GM10266 (cell line): Measurements from ENCODE around the gene CBARP.

Experiments
- DNase-seq: peaks from one replicate; pipeline ENCODE4 v3.0.0; 2012; ENCODE audit errors: extremely low spot score
- CTCF ChIP-seq: IDR thresholded peaks from 2 replicates; pipeline ENCODE4 v1.5.1; 2012; ENCODE audit warnings: mild to moderate bottlenecking, low read depth; ENCODE audit not compliant: control insufficient read depth, insufficient read depth; ENCODE audit errors: missing control alignments

CBARP gene

DNA sequence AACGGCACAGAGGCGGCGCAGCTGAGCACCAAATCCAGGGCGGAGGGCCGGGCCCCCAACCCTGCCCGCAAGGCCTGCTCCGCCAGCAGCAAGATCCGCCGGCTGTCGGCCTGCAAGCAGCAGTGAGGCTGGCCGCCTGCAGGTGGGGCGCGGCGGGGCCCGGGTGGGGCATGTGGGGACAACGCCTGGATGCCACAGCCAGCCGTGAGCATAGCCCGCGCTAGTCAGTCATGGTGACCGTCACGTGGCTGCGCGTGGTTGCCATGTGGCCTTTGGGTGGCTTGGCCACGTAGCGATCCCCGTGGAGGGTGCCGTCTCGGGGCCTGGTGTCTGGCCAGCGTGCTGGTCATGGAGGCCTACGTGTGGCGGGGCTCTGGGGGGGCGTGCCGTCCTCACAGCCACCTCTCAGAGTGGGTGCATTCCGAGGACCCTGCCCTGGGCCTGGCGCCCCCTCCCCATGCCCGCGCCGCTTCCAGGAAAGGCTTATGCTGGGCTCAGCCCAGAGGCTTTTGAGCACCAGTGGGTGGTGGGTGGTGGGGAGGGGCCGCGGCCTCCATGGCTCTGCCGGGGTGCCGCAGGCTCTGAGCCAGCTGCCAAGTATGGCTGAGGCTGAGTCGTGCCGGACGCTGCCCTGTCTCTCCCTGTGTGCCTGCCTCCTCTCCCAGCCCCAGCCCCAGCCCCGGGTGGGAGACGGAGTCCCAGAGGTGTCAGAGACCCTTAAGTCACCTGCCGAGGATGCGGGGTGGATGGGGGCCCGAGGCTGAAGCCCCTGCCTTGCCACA is 11.1 kb downstream of the CBARP start:
- no peak for TF ChIP-seq CTCF
- DNase-seq: no peak

DNA sequence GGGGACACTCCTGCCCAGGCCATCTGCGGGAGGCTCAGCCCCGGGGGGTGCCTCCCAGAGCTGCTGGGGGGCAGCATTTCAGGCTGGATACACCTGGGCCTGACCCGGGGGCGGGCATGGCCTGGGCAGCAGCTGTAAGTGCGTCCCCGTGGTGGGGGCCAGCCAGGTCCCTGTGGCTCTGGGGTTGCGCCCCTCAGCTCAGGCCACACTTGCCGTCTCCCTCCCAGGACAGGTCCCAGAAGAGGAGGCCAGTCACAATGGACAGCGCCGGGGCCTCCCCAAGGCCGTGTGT is 11.6 kb downstream of the CBARP start:
- DNase-seq: no peak
- TF ChIP-seq CTCF: no peak

GRCh38 chr19:1225440-1226226 is 12.2 kb downstream of the CBARP start:
- no peak for DNase-seq
- TF ChIP-seq CTCF: no peak

GRCh38 chr19:1224847-1225246 is 13.0 kb downstream of the CBARP start:
- TF ChIP-seq CTCF: no peak
- DNase-seq: no peak

DNA sequence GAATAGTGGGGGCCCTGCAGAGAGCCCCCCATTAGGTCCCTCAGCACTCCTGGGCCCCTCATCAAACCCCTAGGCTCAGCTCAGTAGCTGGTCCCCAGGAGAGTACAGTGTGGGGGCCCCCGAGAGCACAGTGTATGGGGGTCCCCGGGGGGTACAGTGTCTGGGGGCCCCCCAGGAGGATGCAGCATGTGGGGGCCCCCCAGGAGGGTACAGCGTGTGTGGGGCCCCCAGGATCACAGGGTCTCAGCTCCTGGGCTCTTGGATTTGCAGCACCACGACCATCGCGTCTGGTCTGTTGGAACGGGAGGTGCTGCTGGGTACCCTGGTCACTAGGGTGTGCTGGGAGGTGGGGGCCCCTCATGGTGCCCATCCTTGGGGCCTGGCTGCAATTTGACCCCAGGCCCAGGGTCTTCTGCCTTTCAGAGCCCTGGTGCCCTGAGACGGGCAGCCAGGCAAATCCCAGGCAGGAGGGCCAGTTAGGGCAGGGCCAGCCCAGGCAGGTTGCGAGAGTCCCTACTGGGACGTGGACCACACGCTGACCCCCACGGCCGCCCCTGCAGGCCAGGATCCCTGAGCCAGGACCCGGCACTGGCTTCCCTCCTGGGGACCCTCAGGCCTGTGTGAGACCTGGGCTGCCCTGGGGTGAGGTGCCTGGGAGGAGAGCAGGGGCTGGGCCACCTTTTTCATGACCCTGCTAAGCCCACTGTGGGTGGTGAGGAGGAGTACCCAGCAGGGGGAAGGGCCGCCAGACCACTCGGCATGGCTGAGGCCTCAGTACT is 13.6 kb downstream of the CBARP start:
- TF ChIP-seq CTCF: no peak
- DNase-seq: no peak

GRCh38 chr19:1223018-1223855 is 14.6 kb downstream of the CBARP start:
- peak; percentile 55 for TF ChIP-seq CTCF
- DNase-seq: peak; percentile 82
